ENCODE measurements around the gene MTM1.
A peak's percentile ranks its signal among the peaks of the same experiment; 100 is the strongest.

MTM1 gene

DNA sequence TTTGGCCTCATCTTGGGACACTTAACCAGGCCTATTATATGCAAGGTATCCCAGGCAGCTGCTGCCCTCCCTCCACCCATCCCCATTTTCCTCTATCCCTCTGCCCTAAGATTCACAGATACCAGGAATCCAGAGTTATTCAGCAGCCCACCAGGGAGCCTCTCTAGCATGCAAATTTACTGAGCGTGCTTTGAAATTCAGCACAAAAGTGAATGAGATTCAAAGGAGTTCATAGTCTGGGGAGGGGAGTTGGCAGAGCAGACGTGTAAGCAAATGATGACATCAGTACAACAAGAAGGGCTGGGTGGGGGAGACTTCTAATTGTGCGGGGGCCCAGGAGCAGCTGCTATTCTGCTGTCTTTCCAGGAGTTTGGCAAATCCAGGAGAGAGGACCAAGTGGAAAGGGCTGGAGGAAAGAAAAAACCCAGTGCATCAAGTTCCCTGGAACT is 1.7 kb upstream of the MTM1 start:
- TF ChIP-seq JUND (IDR thresholded peaks at IDR 0.05; ENCODE audit: low read depth): no peak
- in situ Hi-C loops (cut with HindIII; ENCODE audit: low pct_unique_long_range_greater_than_20kb, low sequenced_read_pairs): no loop called here
- no peak for DNase-seq (ENCODE audit: low read depth in 1 of 2, low spot score in 1 of 2)

DNA sequence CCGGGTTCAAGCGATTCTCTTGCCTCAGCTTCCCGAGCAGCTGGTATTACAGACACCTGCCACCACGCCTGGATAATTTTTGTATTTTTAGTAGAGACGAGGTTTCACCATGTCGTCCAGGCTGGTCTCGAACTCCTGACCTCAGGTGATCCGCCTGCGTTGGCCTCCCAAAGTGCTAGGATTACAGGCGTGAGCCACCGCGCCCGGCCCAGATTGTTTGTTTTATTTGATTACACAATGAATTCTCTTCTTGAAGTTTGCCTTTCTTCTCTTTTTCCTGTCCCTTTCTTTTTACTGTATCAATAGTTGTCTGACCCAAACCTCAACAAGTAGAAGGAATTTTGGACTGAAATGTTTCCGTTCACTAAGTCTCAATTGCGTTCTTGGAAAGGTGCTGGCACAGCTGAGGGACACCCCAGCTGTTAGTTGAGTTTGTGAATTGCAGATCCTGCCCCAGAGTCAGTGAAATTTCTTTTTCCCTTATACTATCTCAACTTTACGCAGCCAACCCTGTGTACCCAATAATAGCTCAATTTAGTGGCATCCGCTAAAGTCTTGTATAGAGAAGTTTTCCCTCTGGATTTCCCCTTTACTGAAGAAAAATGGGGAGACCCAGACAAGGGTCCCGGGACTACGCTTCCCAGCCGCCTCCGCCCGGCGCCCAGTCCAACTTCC is 639 bp upstream of the MTM1 start:
- no peak for TF ChIP-seq JUND (IDR thresholded peaks at IDR 0.05; ENCODE audit: low read depth)
- DNase-seq (ENCODE audit: low read depth in 1 of 2, low spot score in 1 of 2): no peak
- in situ Hi-C loops (cut with HindIII; ENCODE audit: low pct_unique_long_range_greater_than_20kb, low sequenced_read_pairs): no loop called here

DNA sequence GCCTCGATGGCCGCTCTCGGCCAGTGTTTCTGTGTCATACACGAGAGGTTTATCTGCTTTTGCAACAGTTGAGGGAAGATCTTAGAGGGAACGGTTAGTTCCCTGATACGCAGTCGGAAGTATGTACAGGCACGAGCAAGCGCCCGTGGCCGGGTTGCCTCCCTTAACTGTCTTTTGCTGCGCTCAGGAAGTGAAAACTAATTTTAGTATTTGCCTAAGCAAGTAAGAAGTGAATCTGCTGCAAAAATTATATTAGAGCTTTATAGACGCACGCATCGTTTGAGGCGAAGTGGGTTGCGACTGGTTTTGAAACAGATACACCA is 695 bp downstream of the MTM1 start:
- no peak for DNase-seq (ENCODE audit: low read depth in 1 of 2, low spot score in 1 of 2)
- in situ Hi-C loops (cut with HindIII; ENCODE audit: low pct_unique_long_range_greater_than_20kb, low sequenced_read_pairs): no loop called here
- no peak for TF ChIP-seq JUND (IDR thresholded peaks at IDR 0.05; ENCODE audit: low read depth)

DNA sequence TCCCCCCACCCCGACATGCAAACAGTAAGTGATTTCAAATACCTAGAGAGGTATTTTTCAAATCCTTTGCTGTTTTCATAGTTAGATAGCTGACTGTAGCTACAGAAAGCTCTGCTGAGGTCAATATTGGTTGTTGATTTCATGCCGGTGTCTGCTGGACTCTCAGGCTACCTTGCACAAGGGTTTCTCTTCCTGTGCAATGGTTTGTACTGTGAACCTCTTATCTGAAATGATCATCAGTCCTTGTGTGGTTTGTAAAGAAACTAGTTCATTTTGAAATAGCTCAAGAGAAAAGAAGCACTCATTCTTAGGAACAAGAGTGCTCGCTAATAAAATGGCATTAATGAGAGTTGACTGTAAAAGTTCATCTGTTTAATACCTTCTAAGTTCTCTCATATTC is 2.1 kb downstream of the MTM1 start:
- DNase-seq (ENCODE audit: low read depth in 1 of 2, low spot score in 1 of 2): no peak
- TF ChIP-seq JUND (IDR thresholded peaks at IDR 0.05; ENCODE audit: low read depth): no peak
- in situ Hi-C loops (cut with HindIII; ENCODE audit: low pct_unique_long_range_greater_than_20kb, low sequenced_read_pairs): no loop called here

DNA sequence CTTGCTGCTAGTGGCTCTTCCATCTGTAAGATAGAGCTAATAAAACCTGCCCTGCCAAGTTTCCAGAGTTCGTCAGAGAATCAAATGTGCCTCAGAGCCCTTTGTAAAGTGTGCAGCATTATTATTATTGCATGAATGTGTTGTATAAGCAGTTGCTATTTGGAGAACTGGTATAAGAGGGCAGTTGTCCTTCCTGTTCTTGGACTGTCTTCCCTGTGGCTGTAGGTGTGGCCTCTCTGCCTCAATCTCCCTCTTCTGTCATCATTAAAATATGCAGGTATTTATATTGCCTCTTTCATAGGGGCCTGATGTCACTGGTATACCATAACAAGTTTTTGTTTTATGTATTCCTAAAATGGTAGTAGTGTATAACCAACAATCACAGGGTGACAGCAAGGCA is 3.8 kb downstream of the MTM1 start:
- TF ChIP-seq JUND (IDR thresholded peaks at IDR 0.05; ENCODE audit: low read depth): no peak
- in situ Hi-C loops (cut with HindIII; ENCODE audit: low pct_unique_long_range_greater_than_20kb, low sequenced_read_pairs): no loop called here
- peak in 1 of 2 experiments; percentile 35 for DNase-seq (ENCODE audit: low read depth in 1 of 2, low spot score in 1 of 2)

DNA sequence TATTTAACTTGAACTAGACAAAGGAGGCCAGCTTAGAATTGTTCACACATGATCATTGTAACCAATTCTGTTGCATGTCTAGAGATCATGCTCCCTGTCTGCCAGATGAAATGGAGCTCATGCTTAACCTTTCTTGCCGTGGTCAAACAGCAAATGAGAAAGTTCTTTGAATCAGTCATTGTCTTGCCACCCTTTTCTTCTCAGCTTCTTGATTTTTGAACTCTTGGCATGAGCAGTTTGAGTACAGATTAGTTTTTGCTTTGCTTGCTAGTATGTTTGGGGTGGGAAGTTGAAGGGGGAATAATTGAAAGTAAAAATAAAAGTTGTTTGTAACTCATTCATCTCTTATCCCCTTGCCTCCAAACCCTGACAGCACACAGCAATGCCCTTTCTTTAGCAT is 4.7 kb downstream of the MTM1 start:
- no peak for TF ChIP-seq JUND (IDR thresholded peaks at IDR 0.05; ENCODE audit: low read depth)
- no peak for DNase-seq (ENCODE audit: low read depth in 1 of 2, low spot score in 1 of 2)
- in situ Hi-C loops (cut with HindIII; ENCODE audit: low pct_unique_long_range_greater_than_20kb, low sequenced_read_pairs): no loop called here

DNA sequence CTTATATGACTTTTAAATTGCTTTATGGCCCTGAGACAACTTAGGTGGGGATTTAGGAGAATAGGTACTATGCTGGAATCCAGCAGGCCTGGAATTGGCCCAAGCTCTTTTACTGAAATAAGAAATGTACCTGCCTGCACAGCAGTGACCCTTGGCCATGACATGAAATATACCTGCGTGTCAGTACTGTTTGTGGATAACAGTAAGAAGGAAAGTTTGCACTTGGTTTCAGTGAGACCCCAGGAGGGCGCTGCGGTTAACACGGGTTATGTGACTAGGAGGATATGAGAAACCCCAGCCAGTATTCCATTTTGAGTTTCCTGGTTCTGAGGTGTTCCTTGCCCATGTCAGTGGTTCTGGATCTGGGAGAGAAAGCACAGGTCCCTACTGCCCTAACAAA is 5.3 kb downstream of the MTM1 start:
- in situ Hi-C loops (cut with HindIII; ENCODE audit: low pct_unique_long_range_greater_than_20kb, low sequenced_read_pairs): no loop called here
- TF ChIP-seq JUND (IDR thresholded peaks at IDR 0.05; ENCODE audit: low read depth): no peak
- no peak for DNase-seq (ENCODE audit: low read depth in 1 of 2, low spot score in 1 of 2)

DNA sequence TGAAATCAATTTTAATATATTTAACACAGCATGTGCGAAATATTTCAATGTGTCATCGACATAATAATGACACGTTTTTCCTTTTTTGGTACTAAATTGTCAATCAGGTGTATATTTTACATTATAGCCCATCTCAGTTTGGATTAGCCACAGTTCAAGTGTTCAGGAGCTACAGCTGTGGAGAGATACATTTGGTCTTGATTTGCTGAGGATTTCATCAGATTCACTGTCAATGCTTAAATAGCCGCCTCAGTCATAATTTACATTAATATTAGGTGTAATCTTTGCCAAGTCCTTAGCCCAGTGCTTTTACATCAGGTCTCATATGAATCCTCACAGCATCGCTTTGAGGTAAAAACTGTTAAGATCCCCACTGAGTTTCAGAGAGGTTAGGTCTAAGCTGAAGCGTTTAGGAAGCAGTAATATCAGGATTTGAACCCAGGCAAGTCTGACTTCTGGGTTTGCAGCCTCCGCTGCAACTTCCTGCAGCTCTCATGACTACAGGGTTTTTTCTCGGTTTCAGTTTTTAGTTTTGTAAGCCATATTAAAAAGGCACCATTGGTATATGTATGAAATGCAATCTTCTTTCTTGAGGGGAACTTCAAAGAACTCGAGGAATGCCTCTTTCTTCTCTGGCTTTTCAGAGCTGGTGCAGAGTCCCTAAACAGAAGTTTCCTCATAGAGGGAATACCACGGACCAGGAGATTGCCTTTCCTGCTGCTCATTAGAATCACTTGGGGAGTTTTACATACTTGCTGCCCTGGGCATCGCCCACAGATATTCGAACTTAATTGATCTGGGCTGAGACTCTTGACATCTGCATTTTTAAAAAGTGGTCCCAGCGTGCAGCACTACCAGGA is 6.4 kb downstream of the MTM1 start:
- TF ChIP-seq JUND (IDR thresholded peaks at IDR 0.05; ENCODE audit: low read depth): no peak
- in situ Hi-C loops (cut with HindIII; ENCODE audit: low pct_unique_long_range_greater_than_20kb, low sequenced_read_pairs): no loop called here
- no peak for DNase-seq (ENCODE audit: low read depth in 1 of 2, low spot score in 1 of 2)

DNA sequence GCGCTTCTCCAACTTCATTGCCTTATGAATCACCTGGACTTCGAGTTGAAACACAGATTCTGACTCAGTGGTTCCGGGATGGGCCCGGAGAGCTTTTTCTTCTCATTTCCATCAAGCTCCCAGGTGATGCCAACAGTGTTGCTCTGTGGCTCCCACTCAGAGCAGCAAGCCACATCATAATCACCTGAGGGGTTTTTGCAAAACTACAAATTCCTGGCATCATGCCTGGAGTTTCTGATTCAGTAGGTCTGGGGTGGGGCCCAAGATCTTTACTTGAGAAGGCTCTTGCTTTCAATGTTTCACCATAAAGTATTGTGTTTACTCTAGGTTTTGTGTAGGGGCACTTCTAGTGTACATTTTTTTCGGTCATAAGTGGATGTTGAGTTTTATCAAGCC is 7.0 kb downstream of the MTM1 start:
- TF ChIP-seq JUND (IDR thresholded peaks at IDR 0.05; ENCODE audit: low read depth): no peak
- in situ Hi-C loops (cut with HindIII; ENCODE audit: low pct_unique_long_range_greater_than_20kb, low sequenced_read_pairs): no loop called here
- no peak for DNase-seq (ENCODE audit: low read depth in 1 of 2, low spot score in 1 of 2)

DNA sequence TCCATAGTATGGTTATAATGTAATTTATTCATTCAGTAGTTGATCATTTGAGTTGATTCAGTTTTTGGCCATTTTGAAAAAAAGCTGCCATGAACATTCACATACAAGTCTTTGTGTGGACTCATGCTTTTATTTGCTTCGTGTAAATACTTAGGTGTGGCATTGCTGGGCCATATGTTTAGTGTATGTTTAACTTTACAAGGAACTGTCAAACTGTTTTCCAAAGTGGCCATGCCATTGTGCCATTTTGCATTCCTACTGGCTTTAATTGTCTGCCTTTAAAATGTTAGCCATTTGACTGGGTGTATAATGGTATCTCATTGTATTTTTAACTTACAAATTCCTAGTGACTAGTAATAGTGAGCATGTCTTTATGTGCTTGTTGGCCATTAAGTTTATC is 8.8 kb downstream of the MTM1 start:
- no peak for TF ChIP-seq JUND (IDR thresholded peaks at IDR 0.05; ENCODE audit: low read depth)
- in situ Hi-C loops (cut with HindIII; ENCODE audit: low pct_unique_long_range_greater_than_20kb, low sequenced_read_pairs): no loop called here
- DNase-seq (ENCODE audit: low read depth in 1 of 2, low spot score in 1 of 2): no peak

DNA sequence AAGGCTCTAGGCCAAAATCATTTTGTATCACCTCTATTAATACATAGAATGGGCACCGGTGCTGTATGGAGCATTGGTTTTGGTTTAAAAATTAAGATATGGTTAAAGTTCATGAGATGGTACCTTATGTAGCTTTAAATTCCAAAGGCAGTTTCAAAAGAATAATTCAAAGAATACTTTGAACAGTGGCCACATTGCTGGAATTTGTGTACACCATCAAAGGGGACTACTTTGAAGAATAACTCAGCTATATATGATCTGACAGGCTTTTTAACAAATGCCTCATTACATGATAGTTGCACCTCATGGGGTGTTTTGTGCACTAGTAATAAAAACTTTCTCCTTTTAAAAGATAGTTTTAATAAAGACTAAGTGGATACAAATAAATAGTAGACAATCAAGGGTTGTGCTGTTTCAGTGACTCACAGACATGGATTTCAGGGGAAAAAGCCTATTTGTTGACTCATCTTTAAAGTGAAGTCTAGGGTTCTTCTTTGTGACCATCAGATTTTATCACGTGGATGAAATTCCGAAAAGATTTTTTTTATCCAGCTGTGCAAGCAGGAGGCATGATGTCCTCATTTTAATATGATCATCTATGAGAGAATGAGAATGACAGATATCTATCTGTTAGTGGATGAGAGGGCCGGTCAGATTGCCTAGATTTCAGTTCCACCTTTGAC is 12.8 kb downstream of the MTM1 start:
- in situ Hi-C loops (cut with HindIII; ENCODE audit: low pct_unique_long_range_greater_than_20kb, low sequenced_read_pairs): no loop called here
- no peak for TF ChIP-seq JUND (IDR thresholded peaks at IDR 0.05; ENCODE audit: low read depth)
- DNase-seq (ENCODE audit: low read depth in 1 of 2, low spot score in 1 of 2): no peak

DNA sequence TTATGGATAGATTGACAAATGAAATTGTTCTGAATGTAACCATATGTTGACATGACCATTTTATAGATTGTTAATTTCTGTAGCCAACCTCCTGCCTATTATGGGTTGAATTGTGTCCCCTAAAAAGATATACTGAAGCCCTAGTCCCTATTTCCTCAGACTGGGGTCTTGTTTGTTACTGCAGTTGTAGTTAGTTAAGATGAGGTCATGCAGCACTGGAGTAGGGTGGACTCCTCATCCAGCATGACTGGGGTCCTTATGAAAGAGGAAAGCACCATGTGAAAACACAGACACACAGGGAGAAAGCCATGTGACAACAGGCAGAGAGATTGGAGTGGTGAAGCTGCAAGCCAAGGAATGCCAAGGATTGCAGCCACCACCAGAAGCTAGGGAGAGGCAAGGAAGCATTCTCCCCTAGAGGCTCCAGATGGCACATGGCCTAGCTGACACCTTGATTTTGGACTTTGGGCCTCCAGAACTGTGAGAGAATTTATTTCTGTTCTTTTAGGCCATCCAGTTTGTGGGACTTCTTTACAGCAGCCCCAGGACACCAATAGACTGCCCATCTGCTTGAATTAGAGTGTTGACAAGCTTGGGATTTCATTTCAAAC is 14.0 kb downstream of the MTM1 start:
- in situ Hi-C loops (cut with HindIII; ENCODE audit: low pct_unique_long_range_greater_than_20kb, low sequenced_read_pairs): no loop called here
- DNase-seq (ENCODE audit: low read depth in 1 of 2, low spot score in 1 of 2): no peak
- TF ChIP-seq JUND (IDR thresholded peaks at IDR 0.05; ENCODE audit: low read depth): no peak
